Eye (tissue), 1 donor: ENCODE results near the gene DZIP1.

Experiments
- DNase-seq: peaks from one replicate; pipeline ENCODE4 v3.0.0-alpha.2; 2015

The DZIP1 gene

DNA sequence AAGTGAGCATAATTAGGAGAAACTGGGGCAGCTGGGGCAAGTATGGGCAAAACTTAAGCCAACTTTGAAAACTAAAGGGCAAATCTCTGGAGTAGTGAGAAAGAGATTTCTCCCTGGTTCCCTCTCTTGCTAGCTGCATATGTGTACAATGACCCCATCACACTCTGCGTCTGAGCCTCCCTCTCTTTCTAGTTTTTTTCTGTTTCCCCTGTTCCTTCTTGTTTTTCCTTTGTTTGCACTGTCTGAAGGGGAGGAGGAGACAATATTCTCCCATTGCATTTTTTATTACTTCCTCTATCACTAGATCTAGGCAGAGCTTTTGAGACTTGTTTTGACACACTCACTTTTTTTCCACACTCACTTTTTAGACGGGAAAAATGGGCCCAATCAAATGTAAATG lies 103.2 kb downstream of the DZIP1 start:
- DNase-seq = no peak

DNA sequence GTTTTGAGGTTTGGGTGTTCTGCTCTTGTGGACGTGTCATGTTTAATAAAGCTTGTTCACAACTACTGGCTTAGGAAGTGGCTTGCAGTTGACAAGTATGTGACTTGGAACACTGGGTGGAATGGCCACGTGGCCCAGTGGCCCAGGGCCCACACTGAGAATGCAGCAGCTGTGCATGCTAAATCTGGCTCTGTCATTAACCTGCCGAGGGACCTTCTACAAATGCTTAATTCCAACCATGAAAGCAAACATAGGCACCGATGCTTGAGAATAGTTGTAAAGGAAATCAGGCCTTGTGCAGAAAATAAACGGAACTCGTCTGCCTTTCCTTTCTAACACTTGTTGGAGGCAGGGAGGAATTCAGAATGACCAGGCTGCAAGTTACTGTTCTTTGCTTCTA lies 103.6 kb downstream of the DZIP1 start:
- DNase-seq = peak; percentile 67

DNA sequence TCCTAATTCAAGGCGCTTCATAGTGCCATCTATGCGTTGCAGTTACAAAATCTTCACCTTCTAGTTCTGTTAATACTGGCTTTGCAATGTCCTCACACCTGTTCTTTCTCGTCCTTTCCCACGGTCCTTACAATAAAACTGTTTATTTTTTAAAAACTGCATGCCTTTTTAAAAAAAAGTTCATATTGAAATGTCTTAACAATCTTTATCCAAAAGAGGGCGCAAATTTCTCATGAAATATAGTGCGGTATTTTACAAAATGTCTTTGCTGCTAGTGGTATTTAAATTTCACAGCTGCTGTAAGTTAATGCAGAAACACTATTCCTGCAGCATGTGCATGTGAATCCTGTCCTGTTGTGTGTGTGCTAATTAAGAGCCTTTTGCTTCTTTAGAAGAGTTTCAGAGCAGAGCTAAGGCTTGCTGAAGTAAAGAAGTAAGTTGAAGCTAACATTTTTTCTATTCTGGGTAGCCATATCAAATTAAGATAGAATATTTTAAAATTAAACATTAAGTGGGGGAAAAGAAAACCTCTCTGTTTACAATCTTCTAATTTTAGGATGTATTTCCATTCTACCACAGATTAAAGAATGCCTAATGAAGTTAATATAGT lies 107.8 kb downstream of the DZIP1 start:
- peak; percentile 59 for DNase-seq

DNA sequence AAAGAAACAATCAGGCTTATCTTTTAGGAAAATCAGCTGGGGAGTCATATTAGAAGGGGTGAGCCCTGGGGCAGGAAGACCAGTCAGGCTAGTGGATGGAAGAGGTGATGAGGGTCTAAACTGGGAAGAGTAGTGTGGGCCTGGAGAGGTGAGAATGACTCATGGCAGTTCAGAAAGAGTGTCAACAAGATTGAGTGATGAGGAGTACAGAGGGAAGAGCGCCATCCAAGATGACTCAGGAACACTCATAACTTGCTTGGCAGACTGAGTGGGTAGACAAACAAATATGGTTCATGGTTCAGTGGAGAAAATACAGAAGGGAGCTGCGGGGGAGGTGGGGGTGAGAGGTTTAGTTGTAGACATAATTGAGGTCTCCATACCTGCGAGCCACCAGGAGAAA lies 109.3 kb downstream of the DZIP1 start:
- DNase-seq = no peak

DNA sequence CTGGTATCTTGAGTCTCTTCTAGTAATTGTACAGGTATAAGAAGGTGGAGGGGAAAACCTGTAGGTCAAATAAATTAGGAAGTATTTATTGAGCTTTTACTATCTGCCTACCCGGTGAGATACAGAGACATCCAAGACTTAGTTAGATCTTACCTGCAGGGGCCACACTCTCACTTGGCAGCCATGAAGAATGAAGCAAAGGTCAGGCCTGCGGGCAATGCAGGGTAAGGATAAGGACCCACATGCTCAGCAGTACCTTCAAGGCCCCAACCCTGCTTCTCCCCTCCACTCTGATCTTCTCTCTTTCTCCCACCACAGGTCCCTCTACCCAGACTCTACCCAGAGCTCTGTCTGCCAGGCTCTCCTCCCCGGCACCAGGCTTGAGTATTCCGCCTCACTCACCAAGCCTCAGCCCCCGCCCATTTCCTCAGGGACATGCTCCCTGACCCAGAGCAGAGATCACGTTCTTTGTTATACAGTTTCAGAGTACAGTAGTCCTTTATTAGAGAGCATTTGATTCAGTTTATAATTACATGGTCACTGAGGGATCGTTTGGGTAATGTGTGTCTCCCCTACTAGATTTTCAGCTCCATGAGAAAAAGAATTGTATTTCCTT lies 110.9 kb downstream of the DZIP1 start:
- DNase-seq = peak; percentile 69

DNA sequence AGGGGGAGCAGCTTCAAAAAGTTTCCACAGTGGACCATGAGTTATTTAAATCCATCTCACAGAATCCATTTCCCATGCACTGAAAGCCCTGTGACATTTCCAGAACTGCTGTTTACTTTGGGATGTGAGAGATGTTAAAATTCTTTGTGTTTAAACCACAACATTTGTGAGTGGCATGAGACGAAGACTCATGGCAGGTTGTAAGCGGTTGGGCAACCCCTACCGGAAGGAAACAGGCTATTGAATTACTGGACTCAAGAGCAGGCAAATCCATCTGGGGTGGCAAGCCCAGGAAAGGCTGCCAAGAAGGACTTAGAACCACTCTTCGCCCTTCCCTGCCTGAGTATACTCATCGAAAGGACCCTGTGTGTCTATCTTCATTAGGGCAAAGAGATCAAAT lies 114.3 kb downstream of the DZIP1 start:
- no peak for DNase-seq
